HUES6 (cell line): Measurements from ENCODE around the gene ZNF33A.
"Not testable (repeated sequence)": the region's sequence is repeated elsewhere in the genome, so short reads cannot be mapped to it uniquely, and the experiment has no call there.

Experiments
- H3K27ac ChIP-seq: 2 replicates; pipeline ENCODE4 v1.7.0; 2013; ENCODE audit warnings: low read depth, mild to moderate bottlenecking, low read length, inconsistent platforms
- H3K27me3 ChIP-seq: 2 replicates; pipeline ENCODE4 v1.6.1; 2013; ENCODE audit warnings: low read length; ENCODE audit not compliant: control insufficient read depth, insufficient read depth
- H3K36me3 ChIP-seq: 2 replicates; pipeline ENCODE4 v1.6.1; 2013; ENCODE audit warnings: low read length; ENCODE audit not compliant: control insufficient read depth, insufficient read depth
- H3K4me1 ChIP-seq: 2 replicates; pipeline ENCODE4 v1.6.1; 2013; ENCODE audit warnings: low read length; ENCODE audit not compliant: control insufficient read depth, insufficient read depth
- H3K4me3 ChIP-seq: 2 replicates; pipeline ENCODE4 v1.5.1; 2013; ENCODE audit warnings: low read depth, low read length
- H3K9ac ChIP-seq: one replicate; pipeline ENCODE4 v1.6.1; 2013; ENCODE audit warnings: mild to moderate bottlenecking, low read length
- H3K9me3 ChIP-seq: 2 replicates; pipeline ENCODE4 v1.6.1; 2013; ENCODE audit warnings: low read depth, low read length; ENCODE audit not compliant: control insufficient read depth, insufficient read depth

ZNF33A gene

GRCh38 chr10:38010119-38010903, at the start of gene ZNF33A:
TSS of gene ZNF33A (plus strand) at chr10:38010675. CDS start at chr10:38012342, 1,667 bp downstream.
- Histone ChIP-seq H3K27ac (peak within 1 kb of the TSS; percentile 91), H3K9ac (peak within 1 kb of the TSS; percentile 87), H3K27me3 (no peaks in the 10 kb centered on the region), H3K36me3 (peaks cover 19% of the 10 kb centered on the region), H3K9me3 (no peaks in the 10 kb centered on the region; the same call in 1 of the 2 replicates), H3K4me1 (peaks cover 6% of the 10 kb centered on the region; the same call in 1 of the 2 replicates), H3K4me3 (peak within 1 kb of the TSS; percentile 73)

GRCh38 chr10:37965006-37965405, 45.5 kb upstream of the ZNF33A start:
- Histone ChIP-seq H3K27ac (no peak overlapping the region), H3K36me3 (no peaks in the 10 kb centered on the region), H3K9ac (no peak overlapping the region), H3K27me3 (no peaks in the 10 kb centered on the region), H3K4me1 (no peaks in the 10 kb centered on the region), H3K9me3 (peaks cover 62% of the 10 kb centered on the region), H3K4me3 (no peak overlapping the region)

GRCh38 chr10:37972396-37972795, 38.1 kb upstream of the ZNF33A start:
- H3K9ac ChIP-seq, result no peak overlapping the region
- no peak overlapping the region for H3K4me3 ChIP-seq
- no peaks in the 10 kb centered on the region for H3K27me3 ChIP-seq
- peaks cover 35% of the 10 kb centered on the region; the same call in 1 of the 2 replicates for H3K9me3 ChIP-seq
- H3K27ac ChIP-seq, result no peak overlapping the region
- peaks cover 5% of the 10 kb centered on the region; the same call in 1 of the 2 replicates for H3K4me1 ChIP-seq
- H3K36me3 ChIP-seq, result no peaks in the 10 kb centered on the region

GRCh38 chr10:37975401-37975991, 35.0 kb upstream of the ZNF33A start:
- H3K27ac ChIP-seq, result no peak overlapping the region

GRCh38 chr10:37976091-37976879, 34.2 kb upstream of the ZNF33A start, which contains the start of gene ZNF25:
TSS of gene ZNF25 (minus strand) at chr10:37976647. CDS start at chr10:37971722, 4,925 bp downstream.
- H3K27me3 ChIP-seq, result no peaks in the 10 kb centered on the region
- no peaks in the 10 kb centered on the region for H3K36me3 ChIP-seq
- H3K9ac ChIP-seq, result peak within 1 kb of the TSS; percentile 79
- H3K27ac ChIP-seq, result peak within 1 kb of the TSS; percentile 55; the same call in 1 of the 2 replicates
- peaks cover 18% of the 10 kb centered on the region; the same call in 1 of the 2 replicates for H3K9me3 ChIP-seq
- H3K4me1 ChIP-seq, result peaks cover 5% of the 10 kb centered on the region; the same call in 1 of the 2 replicates
- peak within 1 kb of the TSS; percentile 80 for H3K4me3 ChIP-seq

More at GRCh38 chr10:37975401-37975991, 35.0 kb upstream of the ZNF33A start:
- Histone ChIP-seq H3K36me3 (no peaks in the 10 kb centered on the region), H3K27me3 (no peaks in the 10 kb centered on the region), H3K9me3 (peaks cover 19% of the 10 kb centered on the region; the same call in 1 of the 2 replicates), H3K9ac (peak overlapping the region; percentile 79), H3K4me3 (peak overlapping the region; percentile 80), H3K4me1 (peaks cover 5% of the 10 kb centered on the region; the same call in 1 of the 2 replicates)

GRCh38 chr10:37976880-37977203, 33.6 kb upstream of the ZNF33A start:
- Histone ChIP-seq H3K27ac (no peak overlapping the region), H3K9me3 (peaks cover 18% of the 10 kb centered on the region), H3K4me1 (peaks cover 5% of the 10 kb centered on the region; the same call in 1 of the 2 replicates), H3K9ac (no peak overlapping the region), H3K36me3 (no peaks in the 10 kb centered on the region), H3K4me3 (peak overlapping the region; percentile 37), H3K27me3 (no peaks in the 10 kb centered on the region)

- Histone ChIP-seq H3K9me3 (peaks cover 43% of the 10 kb centered on the region), H3K27me3 (no peaks in the 10 kb centered on the region), H3K4me3 (no peak overlapping the region), H3K4me1 (no peaks in the 10 kb centered on the region), H3K9ac (no peak overlapping the region), H3K36me3 (no peaks in the 10 kb centered on the region), H3K27ac (no peak overlapping the region)
These were observed 18.8 kb upstream of the ZNF33A start for GRCh38 chr10:37991655-37992054.

GRCh38 chr10:37992083-37992482, 18.4 kb upstream of the ZNF33A start:
- Histone ChIP-seq H3K36me3 (no peaks in the 10 kb centered on the region), H3K4me3 (no peak overlapping the region), H3K4me1 (no peaks in the 10 kb centered on the region), H3K9me3 (peaks cover 41% of the 10 kb centered on the region), H3K9ac (no peak overlapping the region), H3K27me3 (no peaks in the 10 kb centered on the region), H3K27ac (no peak overlapping the region)

GRCh38 chr10:37998920-37999319, 11.6 kb upstream of the ZNF33A start:
- H3K9ac ChIP-seq, H3K4me3 ChIP-seq, H3K36me3 ChIP-seq, H3K27me3 ChIP-seq, H3K27ac ChIP-seq, H3K4me1 ChIP-seq: not testable (repeated sequence)
- H3K9me3 ChIP-seq, result peaks cover 22% of the 10 kb centered on the region

- H3K9ac ChIP-seq, H3K36me3 ChIP-seq, H3K27me3 ChIP-seq, H3K4me1 ChIP-seq, H3K27ac ChIP-seq, H3K4me3 ChIP-seq: not testable (repeated sequence)
- H3K9me3 ChIP-seq, result peaks cover 16% of the 10 kb centered on the region; the same call in 1 of the 2 replicates
These were observed 10.0 kb upstream of the ZNF33A start for GRCh38 chr10:38000474-38000873.
